ENCODE results near the gene TTC8. TPM values are rescaled to one million over a fixed set of nuclear protein-coding genes. Genes with fewer than 3 reads are reported as not detected.

The TTC8 gene
- total and polyA plus RNA-seq, 4 donors = 7.3 to 11.7 (median 10.4) TPM

- no peak for DNase-seq (ENCODE audit: low spot score)
Observed at GRCh38 chr14:88863167-88863566, 38.7 kb downstream of the TTC8 start.

GRCh38 chr14:88864198-88864597 is 39.7 kb downstream of the TTC8 start:
- TF ChIP-seq HNF4A (conservative IDR thresholded peaks at IDR 0.05) (peak in 1 of 2 donors; percentile 28), JUND (IDR thresholded peaks at IDR 0.05) (no peak), RAD21 (IDR thresholded peaks at IDR 0.05) (peak in 1 of 2 donors; percentile 18), RXRA (IDR thresholded peaks at IDR 0.05) (peak in 1 of 2 donors; percentile 58), REST (IDR thresholded peaks at IDR 0.05) (no peak)
- no peak overlapping the region for H3K4me3 ChIP-seq (ENCODE audit: low read depth in 1 of 3, low read length in 3 of 3)
- no peak for DNase-seq (ENCODE audit: low spot score)
- peaks cover 0 to 6% (median 2%) of the 10 kb centered on the region in 4 donors for H3K4me1 ChIP-seq (ENCODE audit: control insufficient read depth in 4 of 4, insufficient read depth in 4 of 4, low read length in 3 of 4)
- H3K9me3 ChIP-seq (ENCODE audit: control insufficient read depth in 4 of 4, low read length in 3 of 4) = no peaks in the 10 kb centered on the region
- H3K9ac ChIP-seq (ENCODE audit: low read depth in 1 of 2, low read length in 2 of 2) = no peak overlapping the region
- no peaks in the 10 kb centered on the region for H3K27me3 ChIP-seq (ENCODE audit: control insufficient read depth in 4 of 4, insufficient read depth in 4 of 4, low read length in 3 of 4)
- no peak overlapping the region for H3K27ac ChIP-seq (ENCODE audit: low read depth in 1 of 2, low read length in 2 of 2)
- WGBS = 95% methylated on average over 1 of the region's 1 CpG
- peaks cover 1 to 6% (median 4%) of the 10 kb centered on the region in 4 donors for H3K36me3 ChIP-seq (ENCODE audit: control insufficient read depth in 4 of 4, insufficient read depth in 3 of 4, low read depth in 1 of 4, low read length in 3 of 4)

More at GRCh38 chr14:88863167-88863566, 38.7 kb downstream of the TTC8 start:
- Histone ChIP-seq H3K27ac (ENCODE audit: low read depth in 1 of 2, low read length in 2 of 2) (no peak overlapping the region), H3K36me3 (ENCODE audit: control insufficient read depth in 4 of 4, insufficient read depth in 3 of 4, low read depth in 1 of 4, low read length in 3 of 4) (peaks cover 2 to 6% (median 4%) of the 10 kb centered on the region in 4 donors), H3K9me3 (ENCODE audit: control insufficient read depth in 4 of 4, low read length in 3 of 4) (no peaks in the 10 kb centered on the region), H3K9ac (ENCODE audit: low read depth in 1 of 2, low read length in 2 of 2) (no peak overlapping the region), H3K4me1 (ENCODE audit: control insufficient read depth in 4 of 4, insufficient read depth in 4 of 4, low read length in 3 of 4) (peaks cover 0 to 6% (median 2%) of the 10 kb centered on the region in 4 donors), H3K27me3 (ENCODE audit: control insufficient read depth in 4 of 4, insufficient read depth in 4 of 4, low read length in 3 of 4) (no peaks in the 10 kb centered on the region), H3K4me3 (ENCODE audit: low read depth in 1 of 3, low read length in 3 of 3) (no peak overlapping the region)
- WGBS = 94% methylated on average over 1 of the region's 1 CpG
- TF ChIP-seq FOXA1 (IDR thresholded peaks at IDR 0.05) (no peak), HNF4A (conservative IDR thresholded peaks at IDR 0.05) (peak in 1 of 2 donors; percentile 44)

- no peak for DNase-seq (ENCODE audit: low spot score)
- Histone ChIP-seq H3K9me3 (ENCODE audit: control insufficient read depth in 4 of 4, low read length in 3 of 4) (no peaks in the 10 kb centered on the region), H3K4me3 (ENCODE audit: low read depth in 1 of 3, low read length in 3 of 3) (no peak overlapping the region), H3K9ac (ENCODE audit: low read depth in 1 of 2, low read length in 2 of 2) (no peak overlapping the region), H3K4me1 (ENCODE audit: control insufficient read depth in 4 of 4, insufficient read depth in 4 of 4, low read length in 3 of 4) (peaks cover 0 to 6% (median 2%) of the 10 kb centered on the region in 4 donors), H3K27me3 (ENCODE audit: control insufficient read depth in 4 of 4, insufficient read depth in 4 of 4, low read length in 3 of 4) (no peaks in the 10 kb centered on the region), H3K36me3 (ENCODE audit: control insufficient read depth in 4 of 4, insufficient read depth in 3 of 4, low read depth in 1 of 4, low read length in 3 of 4) (peaks cover 0 to 10% (median 5%) of the 10 kb centered on the region in 4 donors), H3K27ac (ENCODE audit: low read depth in 1 of 2, low read length in 2 of 2) (no peak overlapping the region)
- TF ChIP-seq REST (IDR thresholded peaks at IDR 0.05) (no peak), HNF4G (IDR thresholded peaks at IDR 0.05) (no peak), GABPA (IDR thresholded peaks at IDR 0.05 in 1 of 2, conservative IDR thresholded peaks at IDR 0.05 in 1 of 2) (no peak), HNF4A (conservative IDR thresholded peaks at IDR 0.05) (no peak), EGR1 (IDR thresholded peaks at IDR 0.05; ENCODE audit: low read depth in 2 of 2) (no peak), MAX (IDR thresholded peaks at IDR 0.05) (no peak), RXRA (IDR thresholded peaks at IDR 0.05) (no peak), ZBTB33 (IDR thresholded peaks at IDR 0.05) (no peak), CTCF (IDR thresholded peaks at IDR 0.05; ENCODE audit: low read depth, low read length, missing input control) (no peak), TAF1 (conservative IDR thresholded peaks at IDR 0.05) (no peak), JUND (IDR thresholded peaks at IDR 0.05) (no peak)
- WGBS = 91% methylated on average over 3 of the region's 3 CpGs
Observed at GRCh38 chr14:88866305-88866704, 41.9 kb downstream of the TTC8 start.

Data from liver (tissue), 9 donors.